ENCODE results near the gene TAS2R1.

TAS2R1 gene

DNA sequence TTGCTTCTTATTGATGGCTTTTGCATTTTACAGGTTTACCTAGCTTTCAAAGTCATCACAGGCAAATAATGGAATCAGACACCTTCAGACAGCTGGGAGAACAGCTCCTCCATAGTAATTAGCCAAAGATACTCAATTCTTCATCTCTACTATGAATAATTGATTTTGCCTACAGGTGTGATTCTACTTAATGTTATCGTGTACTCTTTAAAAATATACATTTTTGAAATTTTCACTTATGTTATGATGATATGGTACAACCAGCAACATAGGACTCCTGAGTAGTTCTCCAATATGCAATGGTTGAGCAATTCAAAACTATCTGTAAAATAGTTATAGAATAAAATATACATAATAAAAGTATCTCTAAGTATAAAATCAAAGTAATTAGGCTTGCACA is at the start of gene TAS2R1:
TAS2R1 (minus strand) TSS at position 101 of the 400 bp plus-strand sequence. CDS start 319 bp downstream, outside the sequence.
- Histone ChIP-seq H4K20me1 (no peaks in the 10 kb centered on the region), H3K9ac (no peak within 1 kb of the TSS), H3K4me2 (no peak within 1 kb of the TSS), H3K4me3 (no peak within 1 kb of the TSS), H3K27me3 (no peaks in the 10 kb centered on the region), H3K4me1 (0 out of 20 replicates have a peak, but pooled peaks cover 0 to 3% (median 0%) of the 10 kb centered on the region in 10 experiments), H3K36me3 (no peaks in the 10 kb centered on the region), H3K9me3 (replicated peaks in 1 of 11) (peaks cover 0 to 19% (median 9%) of the 10 kb centered on the region in 11 experiments; a peak in 15 of 22 replicates), H3K27ac (no peak within 1 kb of the TSS)
- no peak for TF ChIP-seq Cebpa-rat (IDR thresholded peaks at IDR 0.05)

GRCh38 chr5:9670371-9670770 is 40.2 kb upstream of the TAS2R1 start:
- no peaks in the 10 kb centered on the region for H3K36me3 ChIP-seq
- H3K4me1 ChIP-seq: no peaks in the 10 kb centered on the region
- TF ChIP-seq Cebpa-rat (IDR thresholded peaks at IDR 0.05): no peak
- H3K4me2 ChIP-seq: no peak overlapping the region
- H3K27me3 ChIP-seq: no peaks in the 10 kb centered on the region
- H3K4me3 ChIP-seq: no peak overlapping the region
- H3K9me3 ChIP-seq (replicated peaks in 1 of 11): peaks cover 0 to 28% (median 4%) of the 10 kb centered on the region in 11 experiments; a peak in 8 of 22 replicates
- no peaks in the 10 kb centered on the region for H4K20me1 ChIP-seq
- H3K9ac ChIP-seq: no peak overlapping the region
- no peak overlapping the region for H3K27ac ChIP-seq

DNA sequence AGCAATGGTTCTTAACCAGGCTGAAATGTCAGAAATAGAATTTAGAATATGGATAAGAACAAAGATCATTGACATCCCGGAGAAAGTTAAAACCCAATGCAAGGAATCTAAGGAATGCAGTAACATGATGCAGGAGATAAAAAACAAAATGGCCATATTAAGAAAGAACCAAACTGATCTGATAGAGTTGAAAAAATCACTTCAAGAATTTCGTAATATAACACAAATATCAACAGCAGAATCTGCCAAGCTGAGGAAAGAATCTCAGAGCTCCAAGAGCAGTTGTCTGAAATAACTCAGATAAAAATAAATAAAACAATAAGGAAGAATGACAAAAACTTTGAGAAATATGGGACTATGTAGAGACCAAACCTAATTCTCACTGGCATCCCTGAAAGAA is 37.8 kb upstream of the TAS2R1 start:
- H3K27ac ChIP-seq: no peak overlapping the region
- H3K4me1 ChIP-seq: no peaks in the 10 kb centered on the region
- no peak overlapping the region for H3K4me2 ChIP-seq
- TF ChIP-seq Cebpa-rat (IDR thresholded peaks at IDR 0.05): no peak
- no peaks in the 10 kb centered on the region for H3K27me3 ChIP-seq
- peaks cover 0 to 28% (median 4%) of the 10 kb centered on the region in 11 experiments; a peak in 8 of 22 replicates for H3K9me3 ChIP-seq (replicated peaks in 1 of 11)
- no peak overlapping the region for H3K4me3 ChIP-seq
- no peaks in the 10 kb centered on the region for H4K20me1 ChIP-seq
- no peaks in the 10 kb centered on the region for H3K36me3 ChIP-seq
- no peak overlapping the region for H3K9ac ChIP-seq

GRCh38 chr5:9663891-9664290 is 33.7 kb upstream of the TAS2R1 start:
- no peak for TF ChIP-seq Cebpa-rat (IDR thresholded peaks at IDR 0.05)
- Histone ChIP-seq H3K4me2 (no peak overlapping the region), H3K27ac (no peak overlapping the region), H3K9ac (no peak overlapping the region), H3K36me3 (no peaks in the 10 kb centered on the region), H3K27me3 (no peaks in the 10 kb centered on the region), H4K20me1 (no peaks in the 10 kb centered on the region), H3K4me3 (no peak overlapping the region), H3K9me3 (replicated peaks in 1 of 11) (peaks cover 0 to 6% (median 0%) of the 10 kb centered on the region in 11 experiments; a peak in 5 of 22 replicates), H3K4me1 (no peaks in the 10 kb centered on the region)

DNA sequence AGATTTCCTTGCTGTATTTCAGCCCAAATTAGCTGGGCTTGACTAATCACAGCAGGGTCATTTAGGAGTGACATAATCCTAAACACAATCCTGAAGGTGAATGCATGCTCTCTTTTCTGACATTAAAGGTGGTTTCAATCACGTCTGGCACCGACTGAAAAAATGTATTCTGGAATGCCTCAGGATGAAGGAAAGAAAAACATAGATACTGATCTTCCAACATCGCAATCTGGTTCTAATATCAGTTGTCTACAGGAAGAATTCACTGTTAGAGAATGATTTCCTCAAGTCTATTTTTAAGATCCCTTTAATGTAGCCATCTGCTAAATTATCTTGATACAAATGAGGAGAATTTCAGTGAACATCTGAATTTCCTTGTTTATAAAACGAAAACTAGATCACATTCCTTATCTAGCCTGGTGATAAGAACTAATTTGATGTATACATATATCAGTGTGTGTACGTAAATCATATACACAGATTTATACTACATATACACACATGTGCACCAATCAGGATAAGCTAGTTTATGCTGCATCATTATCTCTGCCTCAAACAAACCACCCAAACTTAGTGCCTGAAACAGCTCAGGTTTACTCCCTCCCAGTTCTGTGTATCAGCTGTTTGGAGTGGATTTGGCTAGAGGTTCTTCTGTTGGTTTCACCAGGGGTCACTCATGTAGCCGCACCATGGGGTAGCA is 31.3 kb upstream of the TAS2R1 start:
- Histone ChIP-seq H4K20me1 (no peaks in the 10 kb centered on the region), H3K4me3 (no peak overlapping the region), H3K9me3 (replicated peaks in 1 of 11) (peaks cover 0 to 5% (median 0%) of the 10 kb centered on the region in 11 experiments; a peak in 4 of 22 replicates), H3K4me2 (no peak overlapping the region), H3K27ac (no peak overlapping the region), H3K4me1 (no peaks in the 10 kb centered on the region), H3K9ac (no peak overlapping the region), H3K27me3 (no peaks in the 10 kb centered on the region), H3K36me3 (no peaks in the 10 kb centered on the region)
- no peak for TF ChIP-seq Cebpa-rat (IDR thresholded peaks at IDR 0.05)

DNA sequence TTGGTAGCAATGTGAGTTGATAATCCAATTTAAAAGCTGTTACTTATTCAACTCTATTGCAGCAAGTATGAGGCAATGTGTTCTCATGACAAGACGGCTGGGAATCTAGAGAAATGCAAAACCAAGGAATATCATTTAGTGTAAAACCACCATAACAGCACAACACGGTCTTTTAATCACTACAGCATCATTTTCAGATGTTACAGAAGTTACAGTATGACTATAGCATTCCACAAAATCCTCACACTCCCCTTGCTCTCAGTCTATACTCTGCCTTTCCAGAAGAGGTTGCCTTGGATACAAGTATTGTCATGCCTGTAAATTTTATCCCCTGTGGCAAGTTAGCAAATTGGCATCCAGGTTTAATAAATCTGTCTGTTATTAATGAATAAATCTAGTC is 28.6 kb upstream of the TAS2R1 start:
- Histone ChIP-seq H3K9me3 (replicated peaks in 1 of 11) (peaks cover 0 to 5% (median 0%) of the 10 kb centered on the region in 11 experiments; a peak in 4 of 22 replicates), H3K9ac (no peak overlapping the region), H3K4me2 (no peak overlapping the region), H3K4me1 (peaks cover 0 to 8% (median 0%) of the 10 kb centered on the region in 10 experiments; a peak in 6 of 20 replicates), H3K4me3 (no peak overlapping the region), H3K27me3 (no peaks in the 10 kb centered on the region), H4K20me1 (no peaks in the 10 kb centered on the region), H3K36me3 (no peaks in the 10 kb centered on the region), H3K27ac (no peak overlapping the region)
- TF ChIP-seq Cebpa-rat (IDR thresholded peaks at IDR 0.05): no peak

- H3K4me1 ChIP-seq: peaks cover 0 to 11% (median 0%) of the 10 kb centered on the region in 10 experiments; a peak in 6 of 20 replicates
- no peak overlapping the region for H3K27ac ChIP-seq
- no peak overlapping the region for H3K4me2 ChIP-seq
- no peak overlapping the region for H3K4me3 ChIP-seq
- no peaks in the 10 kb centered on the region for H3K27me3 ChIP-seq
- H3K36me3 ChIP-seq: no peaks in the 10 kb centered on the region
- H3K9ac ChIP-seq: no peak overlapping the region
- H4K20me1 ChIP-seq: no peaks in the 10 kb centered on the region
- no peak for TF ChIP-seq Cebpa-rat (IDR thresholded peaks at IDR 0.05)
- peaks cover 0 to 5% (median 0%) of the 10 kb centered on the region in 11 experiments; a peak in 4 of 22 replicates for H3K9me3 ChIP-seq (replicated peaks in 1 of 11)
These were observed 27.7 kb upstream of the TAS2R1 start for GRCh38 chr5:9657819-9658218.

- Histone ChIP-seq H3K4me1 (peaks cover 0 to 11% (median 0%) of the 10 kb centered on the region in 10 experiments; a peak in 6 of 20 replicates), H3K9ac (no peak overlapping the region), H3K27me3 (no peaks in the 10 kb centered on the region), H3K36me3 (no peaks in the 10 kb centered on the region), H3K4me3 (no peak overlapping the region), H3K9me3 (replicated peaks in 1 of 11) (peaks cover 0 to 3% (median 0%) of the 10 kb centered on the region in 11 experiments; a peak in 4 of 22 replicates), H3K27ac (no peak overlapping the region), H4K20me1 (no peaks in the 10 kb centered on the region), H3K4me2 (peak overlapping the region in 3 of 11 experiments; percentile 3 to 55 (median 48); a peak in 3 of 22 replicates)
- TF ChIP-seq Cebpa-rat (IDR thresholded peaks at IDR 0.05): no peak
These were observed 25.5 kb upstream of the TAS2R1 start for GRCh38 chr5:9655641-9656040.

- no peak overlapping the region for H3K4me3 ChIP-seq
- no peak overlapping the region for H3K4me2 ChIP-seq
- no peaks in the 10 kb centered on the region for H3K27me3 ChIP-seq
- no peak overlapping the region for H3K9ac ChIP-seq
- H3K36me3 ChIP-seq: no peaks in the 10 kb centered on the region
- no peak overlapping the region for H3K27ac ChIP-seq
- no peaks in the 10 kb centered on the region for H4K20me1 ChIP-seq
- H3K9me3 ChIP-seq (replicated peaks in 1 of 11): no peaks in the 10 kb centered on the region
- H3K4me1 ChIP-seq: peaks cover 0 to 11% (median 0%) of the 10 kb centered on the region in 10 experiments; a peak in 6 of 20 replicates
- no peak for TF ChIP-seq Cebpa-rat (IDR thresholded peaks at IDR 0.05)
These were observed 24.7 kb upstream of the TAS2R1 start for GRCh38 chr5:9654886-9655285.

GRCh38 chr5:9653811-9654210 is 23.7 kb upstream of the TAS2R1 start:
- Histone ChIP-seq H3K4me2 (no peak overlapping the region), H3K9ac (no peak overlapping the region), H3K27ac (no peak overlapping the region), H3K4me3 (no peak overlapping the region), H3K4me1 (peaks cover 0 to 11% (median 0%) of the 10 kb centered on the region in 10 experiments; a peak in 6 of 20 replicates), H4K20me1 (no peaks in the 10 kb centered on the region), H3K36me3 (no peaks in the 10 kb centered on the region), H3K27me3 (no peaks in the 10 kb centered on the region), H3K9me3 (replicated peaks in 1 of 11) (no peaks in the 10 kb centered on the region)
- no peak for TF ChIP-seq Cebpa-rat (IDR thresholded peaks at IDR 0.05)
